ENCODE measurements around the gene PYGB.

The PYGB gene

DNA sequence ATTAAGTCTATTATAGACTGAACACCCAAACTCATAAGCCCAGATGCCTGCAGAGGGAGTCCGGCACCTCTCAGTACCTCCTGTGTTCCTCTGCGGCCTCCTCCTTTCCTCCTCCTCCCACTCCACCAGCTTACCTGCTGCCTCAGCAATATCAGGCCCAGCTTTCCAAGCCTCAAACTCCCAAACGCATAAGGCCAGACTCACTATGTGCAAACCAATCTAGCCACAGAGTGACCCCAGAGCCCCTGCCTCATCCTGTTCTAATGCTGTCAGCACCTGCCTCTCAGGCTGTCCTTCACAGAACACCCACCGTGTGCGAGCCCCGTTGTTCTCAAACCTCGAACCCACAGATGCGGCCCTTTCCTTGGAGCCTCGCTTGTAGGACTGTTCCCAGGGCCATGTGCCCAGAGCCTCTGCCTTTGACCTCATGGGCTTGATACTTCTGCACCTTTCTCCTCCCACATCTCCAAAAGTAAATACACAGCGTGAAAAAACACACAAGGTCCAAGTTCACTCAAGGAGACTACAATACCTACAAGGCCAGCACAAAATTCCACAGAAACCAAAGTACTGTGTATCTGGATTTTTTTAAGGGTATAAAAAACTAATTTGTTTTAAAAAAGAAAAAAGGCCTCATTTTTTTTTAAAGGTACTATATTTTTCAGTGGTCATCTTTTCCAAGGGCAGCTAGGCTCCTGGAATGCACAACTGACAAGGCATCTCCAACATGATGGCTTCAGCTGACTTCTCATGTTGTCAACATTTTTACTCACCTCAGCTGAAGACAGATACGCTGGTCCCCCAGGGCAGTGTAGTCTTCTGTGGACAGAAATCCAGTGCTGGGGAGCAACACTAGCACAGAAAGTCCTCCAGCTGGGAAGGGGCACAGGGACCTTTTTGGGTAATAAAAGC is 90.5 kb downstream of the PYGB start:
- ATAC-seq: no peak
- TF ChIP-seq PPARA (CRISPR knock-in tag; IDR thresholded peaks at IDR 0.05; ENCODE audit: borderline replicate concordance) (no peak), CSDC2 (CRISPR knock-in tag; IDR thresholded peaks at IDR 0.05) (no peak), SNAI2 (CRISPR knock-in tag; IDR thresholded peaks at IDR 0.05) (no peak), ZFP30 (CRISPR knock-in tag; IDR thresholded peaks at IDR 0.05) (no peak), ARNTL (CRISPR knock-in tag; IDR thresholded peaks at IDR 0.05; ENCODE audit: borderline replicate concordance, low read depth) (no peak)

GRCh38 chr20:25339608-25340007 is 91.7 kb downstream of the PYGB start:
- no peak for ATAC-seq
- no peak for TF ChIP-seq SNAI2 (CRISPR knock-in tag; IDR thresholded peaks at IDR 0.05)
- TF ChIP-seq ISL1 (CRISPR knock-in tag; IDR thresholded peaks at IDR 0.05): no peak
- TF ChIP-seq OSR1 (CRISPR knock-in tag; IDR thresholded peaks at IDR 0.05): no peak
- no peak for TF ChIP-seq PATZ1 (CRISPR knock-in tag; IDR thresholded peaks at IDR 0.05; ENCODE audit: borderline replicate concordance)
- TF ChIP-seq, protein P1, sequence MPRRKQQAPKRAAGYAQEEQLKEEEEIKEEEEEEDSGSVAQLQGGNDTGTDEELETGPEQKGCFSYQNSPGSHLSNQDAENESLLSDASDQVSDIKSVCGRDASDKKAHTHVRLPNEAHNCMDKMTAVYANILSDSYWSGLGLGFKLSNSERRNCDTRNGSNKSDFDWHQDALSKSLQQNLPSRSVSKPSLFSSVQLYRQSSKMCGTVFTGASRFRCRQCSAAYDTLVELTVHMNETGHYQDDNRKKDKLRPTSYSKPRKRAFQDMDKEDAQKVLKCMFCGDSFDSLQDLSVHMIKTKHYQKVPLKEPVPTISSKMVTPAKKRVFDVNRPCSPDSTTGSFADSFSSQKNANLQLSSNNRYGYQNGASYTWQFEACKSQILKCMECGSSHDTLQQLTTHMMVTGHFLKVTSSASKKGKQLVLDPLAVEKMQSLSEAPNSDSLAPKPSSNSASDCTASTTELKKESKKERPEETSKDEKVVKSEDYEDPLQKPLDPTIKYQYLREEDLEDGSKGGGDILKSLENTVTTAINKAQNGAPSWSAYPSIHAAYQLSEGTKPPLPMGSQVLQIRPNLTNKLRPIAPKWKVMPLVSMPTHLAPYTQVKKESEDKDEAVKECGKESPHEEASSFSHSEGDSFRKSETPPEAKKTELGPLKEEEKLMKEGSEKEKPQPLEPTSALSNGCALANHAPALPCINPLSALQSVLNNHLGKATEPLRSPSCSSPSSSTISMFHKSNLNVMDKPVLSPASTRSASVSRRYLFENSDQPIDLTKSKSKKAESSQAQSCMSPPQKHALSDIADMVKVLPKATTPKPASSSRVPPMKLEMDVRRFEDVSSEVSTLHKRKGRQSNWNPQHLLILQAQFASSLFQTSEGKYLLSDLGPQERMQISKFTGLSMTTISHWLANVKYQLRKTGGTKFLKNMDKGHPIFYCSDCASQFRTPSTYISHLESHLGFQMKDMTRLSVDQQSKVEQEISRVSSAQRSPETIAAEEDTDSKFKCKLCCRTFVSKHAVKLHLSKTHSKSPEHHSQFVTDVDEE (CRISPR knock-in tag; IDR thresholded peaks at IDR 0.05): no peak

- TF ChIP-seq OSR1 (CRISPR knock-in tag; IDR thresholded peaks at IDR 0.05): no peak
- TF ChIP-seq GLIS3 (CRISPR knock-in tag; IDR thresholded peaks at IDR 0.05): no peak
- TF ChIP-seq PATZ1 (CRISPR knock-in tag; IDR thresholded peaks at IDR 0.05; ENCODE audit: borderline replicate concordance): no peak
- no peak for TF ChIP-seq POU6F1 (CRISPR knock-in tag; IDR thresholded peaks at IDR 0.05; ENCODE audit: borderline replicate concordance, low read depth)
- TF ChIP-seq SNAI2 (CRISPR knock-in tag; IDR thresholded peaks at IDR 0.05): no peak
- TF ChIP-seq ZFP30 (CRISPR knock-in tag; IDR thresholded peaks at IDR 0.05): no peak
- TF ChIP-seq CREB5 (CRISPR knock-in tag; IDR thresholded peaks at IDR 0.05; ENCODE audit: low read depth): no peak
- no peak for TF ChIP-seq TCF4 (CRISPR knock-in tag; IDR thresholded peaks at IDR 0.05; ENCODE audit: borderline replicate concordance)
- no peak for TF ChIP-seq BACH2 (CRISPR knock-in tag; IDR thresholded peaks at IDR 0.05; ENCODE audit: borderline replicate concordance)
- TF ChIP-seq, protein P1 (CRISPR knock-in tag; IDR thresholded peaks at IDR 0.05): no peak
Observed at GRCh38 chr20:25340380-25340779, 92.5 kb downstream of the PYGB start.

More at GRCh38 chr20:25340380-25340779, 92.5 kb downstream of the PYGB start:
- ATAC-seq: no peak
